ENCODE results near the gene OVAAL. TPM values are rescaled to one million over a fixed set of nuclear protein-coding genes. Genes with fewer than 3 reads are reported as not detected.

OVAAL gene
- total and polyA plus RNA-seq, 2 donors (not counting 3 experiments of a cell fraction or from before 2014, with no cell fraction given) = 0.04 TPM; not detected in 1

DNA sequence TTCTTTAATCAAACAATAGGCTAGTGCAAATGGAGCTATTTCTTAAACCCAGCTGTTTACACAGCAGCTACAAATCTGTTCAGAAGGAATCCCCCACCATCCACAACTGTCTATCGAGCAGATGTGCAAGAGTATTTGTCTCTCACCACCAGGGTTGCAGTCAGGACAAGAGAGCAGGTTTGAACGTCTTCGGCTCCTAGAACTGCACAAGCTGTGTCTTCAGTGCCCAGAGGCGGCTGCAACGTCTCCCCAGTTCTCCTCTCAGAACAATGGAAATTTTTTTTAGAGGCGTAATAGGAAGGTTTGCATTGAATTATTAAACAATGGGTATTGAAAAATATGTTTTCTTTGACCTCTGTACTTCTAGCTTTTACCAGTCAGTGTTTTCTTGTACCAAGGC lies 7.3 kb downstream of the OVAAL start:
- dilution Hi-C loops (cut with MboI; ENCODE audit: extremely low pct_ligation_motif_present, low sequenced_read_pairs) = no loop called here
- peak; percentile 81 for DNase-seq (ENCODE audit: low read depth, low spot score)
- no peaks in the 10 kb centered on the region for H3K36me3 ChIP-seq (ENCODE audit: control insufficient read depth in 2 of 2, extremely low read depth in 1 of 2, insufficient read depth in 2 of 2, low read length in 2 of 2)
- H2AFZ ChIP-seq (ENCODE audit: low read depth, low read length) = no peak overlapping the region
- peak; percentile 90 for FAIRE-seq
- H3K27ac ChIP-seq (ENCODE audit: insufficient read depth, low read depth, low read length) = no peak overlapping the region
- H3K9ac ChIP-seq (replicated peaks; ENCODE audit: extremely low read depth, insufficient read depth, low read length) = no peak overlapping the region
- H3K4me3 ChIP-seq (replicated peaks in 1 of 3; ENCODE audit: insufficient read depth in 1 of 3, low read depth in 1 of 3, low read length in 3 of 3) = no peak overlapping the region
- H3K9me3 ChIP-seq (replicated peaks; ENCODE audit: control insufficient read depth, insufficient read depth, low read length) = no peaks in the 10 kb centered on the region
- ChIA-PET POLR2A (no interaction called here), CTCF (interaction anchor here (0.6 to 2.0 kb wide), 4 partner anchors 19 to 297 kb away, joined by 3 to 7 read pairs (median 4); no protein-coding TSS in a partner anchor)
- no TSS peak for BruUV-seq (replicated peaks)
- H3K79me2 ChIP-seq (ENCODE audit: control insufficient read depth, insufficient read depth, low read length) = no peaks in the 10 kb centered on the region
- H4K20me1 ChIP-seq (replicated peaks; ENCODE audit: control insufficient read depth, extremely low read depth, insufficient read depth, low read length) = no peaks in the 10 kb centered on the region
- peaks cover 4 to 5% of the 10 kb centered on the region in 2 experiments for H3K27me3 ChIP-seq (ENCODE audit: control insufficient read depth in 2 of 2, insufficient read depth in 2 of 2, low read length in 2 of 2)
- no peaks in the 10 kb centered on the region for H3K9me1 ChIP-seq (replicated peaks; ENCODE audit: control insufficient read depth, extremely low read depth, insufficient read depth, low read length)
- peak overlapping the region; percentile 23 for H3K4me2 ChIP-seq (ENCODE audit: insufficient read depth, low read length)
- no peak for TF ChIP-seq GATA2 (IDR thresholded peaks at IDR 0.05; ENCODE audit: insufficient read depth, insufficient read length, low read depth, low read length)
- TF ChIP-seq POLR2AphosphoS5 (IDR thresholded peaks at IDR 0.05; ENCODE audit: insufficient read depth, low read depth, low read length) = no peak
- no peak for TF ChIP-seq CTCF (IDR thresholded peaks at IDR 0.05; ENCODE audit: extremely low read depth in 1 of 2, insufficient read depth in 1 of 2, low read depth in 1 of 2, low read length in 2 of 2)
- no peak for TF ChIP-seq MYC (IDR thresholded peaks at IDR 0.05; ENCODE audit: low read depth, low read length)
- TF ChIP-seq MAX (IDR thresholded peaks at IDR 0.05; ENCODE audit: insufficient read depth, insufficient read length) = no peak
- TF ChIP-seq FOS (IDR thresholded peaks at IDR 0.05; ENCODE audit: borderline replicate concordance, insufficient read depth, low read length) = no peak
- no peak for TF ChIP-seq EZH2 (IDR thresholded peaks at IDR 0.05; ENCODE audit: borderline replicate concordance, low read depth, low read length, severe bottlenecking)
- no peak for TF ChIP-seq POLR2A (IDR thresholded peaks at IDR 0.05; ENCODE audit: low read depth, low read length)
- no peak for TF ChIP-seq JUN (IDR thresholded peaks at IDR 0.05; ENCODE audit: borderline replicate concordance, insufficient read depth, insufficient read length, low read depth)
- intact Hi-C loops (cut with micrococcal nuclease) = no loop called here
- peaks cover 12% of the 10 kb centered on the region for H3K4me1 ChIP-seq (ENCODE audit: control insufficient read depth, extremely low read depth, insufficient read depth, low read length)
